ENCODE results near the gene DYRK1B.

GRCh38 chr19:39833160-39833463 is 850 bp downstream of the DYRK1B start:
- TF ChIP-seq CTCF (IDR thresholded peaks at IDR 0.05) (no peak), POLR2A (IDR thresholded peaks at IDR 0.05) (no peak)

Data from Peyer's patch (tissue), 4 donors.